ENCODE data around the gene CPED1.

DNA sequence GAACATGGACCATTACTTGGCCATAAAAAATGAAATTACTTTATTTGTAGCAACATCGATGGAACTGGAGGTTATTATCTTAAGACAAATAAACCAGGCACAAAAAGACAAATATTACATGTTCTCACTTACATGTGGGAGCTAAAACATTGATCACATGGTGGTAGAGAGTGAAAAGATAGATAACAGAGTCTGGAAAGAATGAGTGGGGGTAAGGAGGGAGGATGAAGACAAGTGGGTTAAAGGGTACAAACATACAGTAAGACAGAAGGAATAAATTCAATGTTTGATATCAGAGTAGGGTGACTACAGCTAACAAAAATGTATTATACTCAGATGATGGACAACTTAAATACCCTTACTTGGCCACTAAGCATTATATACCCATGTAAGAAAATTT is 240.3 kb downstream of the CPED1 start:
- TF ChIP-seq CTCF (IDR thresholded peaks at IDR 0.05) (no peak), POLR2A (IDR thresholded peaks at IDR 0.05) (no peak), EP300 (IDR thresholded peaks at IDR 0.05) (no peak), POLR2AphosphoS5 (IDR thresholded peaks at IDR 0.05) (no peak)
